PC-9 (cell line): Measurements from ENCODE around the gene PRUNE2.

Experiments
- CTCF ChIP-seq: fragments of 200-600 bp; sonication (generic); conservative IDR thresholded peaks from 2 replicates; pipeline ENCODE4 v1.6.1; 2017; ENCODE audit warnings: mixed run types, antibody characterized with exemption, mild to moderate bottlenecking, moderate library complexity
- EZH2 ChIP-seq: fragments of 200-600 bp; sonication (generic); IDR thresholded peaks from 2 replicates; pipeline ENCODE4 v1.8.0; 2017; ENCODE audit warnings: antibody characterized with exemption, low read depth

GRCh38 chr9:76686756-76687155 is 219.2 kb downstream of the PRUNE2 start:
- no peak for TF ChIP-seq CTCF
- TF ChIP-seq EZH2: no peak
